Measurements from ENCODE around the gene ELAPOR1.

Gene ELAPOR1

DNA sequence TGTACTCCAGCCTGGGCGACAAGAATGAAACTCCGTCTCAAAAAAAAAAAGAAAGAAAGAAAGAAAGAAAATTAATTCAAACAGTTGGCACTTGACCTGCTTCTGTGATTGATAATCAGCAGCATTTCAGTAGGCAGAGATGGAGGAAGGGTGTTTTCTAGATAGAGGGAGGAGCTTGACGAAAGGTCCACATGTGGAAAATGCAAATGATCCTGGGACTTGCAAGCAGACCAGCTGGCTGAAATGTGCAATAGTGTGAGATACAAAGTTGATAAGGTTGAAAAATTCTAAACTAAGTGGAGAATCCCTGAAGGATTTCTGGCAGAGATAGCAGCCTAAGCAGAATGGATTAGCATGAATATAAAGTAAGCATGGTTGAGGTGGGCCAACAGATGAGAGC lies 4.2 kb downstream of the ELAPOR1 start:
- no peak overlapping the region for H3K4me3 ChIP-seq (ENCODE audit: low read depth, low read length)
- DNase-seq (ENCODE audit: low read depth) = no peak
- TF ChIP-seq, protein P1, sequence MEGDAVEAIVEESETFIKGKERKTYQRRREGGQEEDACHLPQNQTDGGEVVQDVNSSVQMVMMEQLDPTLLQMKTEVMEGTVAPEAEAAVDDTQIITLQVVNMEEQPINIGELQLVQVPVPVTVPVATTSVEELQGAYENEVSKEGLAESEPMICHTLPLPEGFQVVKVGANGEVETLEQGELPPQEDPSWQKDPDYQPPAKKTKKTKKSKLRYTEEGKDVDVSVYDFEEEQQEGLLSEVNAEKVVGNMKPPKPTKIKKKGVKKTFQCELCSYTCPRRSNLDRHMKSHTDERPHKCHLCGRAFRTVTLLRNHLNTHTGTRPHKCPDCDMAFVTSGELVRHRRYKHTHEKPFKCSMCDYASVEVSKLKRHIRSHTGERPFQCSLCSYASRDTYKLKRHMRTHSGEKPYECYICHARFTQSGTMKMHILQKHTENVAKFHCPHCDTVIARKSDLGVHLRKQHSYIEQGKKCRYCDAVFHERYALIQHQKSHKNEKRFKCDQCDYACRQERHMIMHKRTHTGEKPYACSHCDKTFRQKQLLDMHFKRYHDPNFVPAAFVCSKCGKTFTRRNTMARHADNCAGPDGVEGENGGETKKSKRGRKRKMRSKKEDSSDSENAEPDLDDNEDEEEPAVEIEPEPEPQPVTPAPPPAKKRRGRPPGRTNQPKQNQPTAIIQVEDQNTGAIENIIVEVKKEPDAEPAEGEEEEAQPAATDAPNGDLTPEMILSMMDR (IDR thresholded peaks at IDR 0.05; ENCODE audit: low read depth, low read length, missing control alignments) = no peak

DNA sequence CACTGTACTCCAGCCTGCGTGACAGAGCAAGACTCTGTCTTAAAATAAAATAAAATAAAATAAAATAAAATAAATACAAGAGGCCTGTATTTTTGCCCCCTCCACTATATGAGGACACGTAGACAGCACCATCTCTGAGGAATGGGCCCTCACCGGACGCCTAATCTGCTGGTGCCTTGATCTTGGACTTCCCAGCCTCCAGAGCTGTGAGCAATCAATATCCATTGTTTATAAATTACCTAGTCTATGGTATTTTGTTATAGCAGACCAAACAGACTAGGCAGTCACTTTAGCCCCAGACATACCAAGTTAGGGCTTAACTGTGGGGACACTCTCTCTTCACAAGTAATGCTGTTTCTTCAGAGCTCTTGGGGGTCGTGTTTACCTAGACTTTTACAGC lies 6.4 kb downstream of the ELAPOR1 start:
- TF ChIP-seq, protein P1 (IDR thresholded peaks at IDR 0.05; ENCODE audit: low read depth, low read length, missing control alignments) = no peak
- DNase-seq (ENCODE audit: low read depth) = no peak
- no peak overlapping the region for H3K4me3 ChIP-seq (ENCODE audit: low read depth, low read length)

DNA sequence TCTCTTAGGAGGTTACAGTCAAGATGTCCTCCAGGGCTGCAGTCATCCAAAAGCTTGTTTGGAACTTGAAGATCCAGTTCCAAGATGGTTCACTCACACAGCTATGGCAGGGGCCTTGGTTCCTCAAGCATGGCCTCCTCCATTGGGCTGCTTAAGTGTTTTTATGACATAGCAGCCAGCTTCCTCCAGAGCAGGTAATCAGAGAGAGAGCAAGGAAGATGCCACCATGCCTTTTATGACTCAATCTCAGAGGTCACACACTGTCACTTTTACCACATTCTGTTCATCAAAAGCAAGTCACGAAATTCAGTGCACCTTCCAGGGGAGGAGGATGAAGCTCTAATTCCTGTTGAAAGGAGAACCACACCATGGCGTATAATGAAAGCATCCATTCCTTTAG lies 17.1 kb downstream of the ELAPOR1 start:
- DNase-seq (ENCODE audit: low read depth) = no peak
- H3K4me3 ChIP-seq (ENCODE audit: low read depth, low read length) = no peak overlapping the region
- TF ChIP-seq, protein P1 (IDR thresholded peaks at IDR 0.05; ENCODE audit: low read depth, low read length, missing control alignments) = no peak

DNA sequence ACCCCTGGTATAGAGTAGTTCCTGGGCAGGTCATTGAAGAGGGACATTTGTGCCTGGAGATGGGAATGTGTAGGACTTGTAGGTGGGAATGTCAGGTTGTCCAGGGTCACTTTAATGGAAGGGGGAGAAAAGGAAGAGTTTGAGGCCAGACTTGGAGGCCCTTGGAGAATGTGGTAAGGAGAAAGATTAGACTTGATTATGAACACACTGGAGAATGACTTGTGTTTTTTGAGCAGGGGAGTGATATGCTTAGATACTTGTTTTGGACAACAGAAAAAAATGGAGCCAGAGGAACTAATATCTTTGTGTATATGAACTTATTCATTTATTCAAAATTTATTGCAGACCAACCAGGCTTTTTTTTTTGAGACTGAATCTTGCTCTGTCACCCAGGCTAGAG lies 17.9 kb downstream of the ELAPOR1 start:
- no peak overlapping the region for H3K4me3 ChIP-seq (ENCODE audit: low read depth, low read length)
- DNase-seq (ENCODE audit: low read depth) = no peak
- TF ChIP-seq, protein P1 (IDR thresholded peaks at IDR 0.05; ENCODE audit: low read depth, low read length, missing control alignments) = no peak

DNA sequence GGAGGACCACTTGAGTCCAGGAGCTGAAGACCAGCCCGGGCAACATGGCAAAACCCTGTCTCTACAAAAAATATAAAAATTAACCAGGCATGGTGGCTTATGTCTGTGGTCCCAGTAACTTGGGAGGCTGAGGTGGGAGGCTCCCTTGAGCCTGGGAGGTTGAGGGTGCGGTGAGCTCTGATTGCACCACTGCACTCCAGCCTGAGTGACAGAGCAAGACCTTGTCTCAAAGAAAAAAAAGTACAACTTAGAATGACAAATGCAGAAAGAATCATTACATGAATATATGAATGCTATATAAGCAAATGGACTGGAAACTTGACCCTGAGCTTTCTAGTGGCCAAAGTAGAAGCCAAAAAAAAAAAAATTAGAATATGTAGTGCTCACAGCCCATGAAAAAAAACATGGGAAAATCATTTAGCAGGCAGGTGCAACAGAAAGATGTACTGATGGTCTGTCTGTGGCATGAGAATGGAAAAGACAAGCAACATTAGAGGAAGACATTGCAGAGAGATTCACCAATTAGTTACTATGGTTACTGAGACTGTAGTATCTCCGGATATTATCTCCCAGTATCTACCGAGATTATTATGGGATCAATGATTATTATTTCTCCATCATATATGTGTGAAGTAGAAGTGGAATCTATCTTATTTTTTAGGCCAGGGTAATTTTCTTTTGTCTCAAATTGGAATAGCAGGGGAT lies 19.2 kb downstream of the ELAPOR1 start:
- TF ChIP-seq, protein P1 (IDR thresholded peaks at IDR 0.05; ENCODE audit: low read depth, low read length, missing control alignments) = no peak
- DNase-seq (ENCODE audit: low read depth) = no peak
- no peak overlapping the region for H3K4me3 ChIP-seq (ENCODE audit: low read depth, low read length)

DNA sequence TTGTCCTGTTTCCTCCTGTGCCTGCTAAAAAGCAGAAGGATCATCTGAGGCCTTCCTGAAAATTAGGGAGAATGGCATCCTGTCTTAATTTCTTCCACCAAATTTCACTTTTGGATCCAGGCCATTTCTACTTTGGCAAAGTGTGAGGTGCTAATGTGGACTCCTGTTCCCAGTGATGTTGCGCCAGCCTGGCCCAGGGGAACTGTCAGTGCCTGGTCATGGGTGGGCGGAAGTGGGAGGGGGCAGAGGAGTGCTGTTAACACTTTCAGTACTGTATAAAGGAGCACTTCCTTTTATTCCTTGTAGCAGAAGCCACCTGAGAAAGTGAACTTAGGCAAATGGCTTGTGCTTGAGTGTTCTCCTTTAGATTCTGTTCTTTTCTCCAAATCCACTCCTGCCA lies 19.9 kb downstream of the ELAPOR1 start:
- H3K4me3 ChIP-seq (ENCODE audit: low read depth, low read length) = no peak overlapping the region
- DNase-seq (ENCODE audit: low read depth) = no peak
- TF ChIP-seq, protein P1 (IDR thresholded peaks at IDR 0.05; ENCODE audit: low read depth, low read length, missing control alignments) = no peak

DNA sequence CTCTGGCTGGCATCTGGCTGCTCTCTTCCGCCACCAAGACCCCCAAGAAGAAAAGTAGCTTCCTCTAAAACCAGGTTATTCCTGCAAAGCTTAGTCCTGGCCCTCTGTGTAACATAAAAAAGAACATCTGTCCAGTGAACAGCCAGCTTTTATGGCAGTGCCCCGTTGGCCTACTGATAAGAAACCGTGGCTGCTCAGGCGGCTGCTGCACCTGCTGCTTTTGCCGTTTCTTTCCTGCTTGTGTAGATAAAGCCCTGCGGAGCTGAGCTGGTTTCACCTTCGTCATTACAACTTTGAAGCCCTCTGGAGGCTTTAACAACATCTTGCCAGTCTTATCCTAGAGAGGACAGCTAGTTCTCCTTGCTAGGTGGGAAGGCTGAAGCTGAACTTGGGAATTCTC lies 20.5 kb downstream of the ELAPOR1 start:
- DNase-seq (ENCODE audit: low read depth) = no peak
- TF ChIP-seq, protein P1 (IDR thresholded peaks at IDR 0.05; ENCODE audit: low read depth, low read length, missing control alignments) = no peak
- H3K4me3 ChIP-seq (ENCODE audit: low read depth, low read length) = no peak overlapping the region
